WTC11 (cell line): Measurements from ENCODE around the gene WIPF3. TPM values are rescaled to one million over a fixed set of nuclear protein-coding genes. Genes with fewer than 3 reads are reported as not detected.

Experiments used
- ATAC-seq: fragments of 200-7000 bp; cut with Tn5 transposase; 2 replicates; pipeline ENCODE4 v1.10.0; 2021; ENCODE audit warnings: mild to moderate bottlenecking, moderate library complexity
- CTCF ChIA-PET: fragments of 300-600 bp; sonication (Branson Sonifier 250); formaldehyde crosslinking; loops from one replicate; lab custom pipeline; 2021; ENCODE audit warnings: antibody characterized with exemption; lab: Charles Lee
- POLR2A ChIA-PET: fragments of 350-600 bp; sonication (Branson Sonifier 250); formaldehyde crosslinking; loops from one replicate; lab custom pipeline; 2021; ENCODE audit warnings: antibody characterized with exemption; lab: Charles Lee
- DNase-seq: peaks from one replicate; pipeline ENCODE4 v3.0.0; 2021; ENCODE audit warnings: low spot score
- H3K27ac Mint-ChIP-seq: 2 replicates; pipeline ENCODE4 v1.8.0; 2021; ENCODE audit warnings: mixed read lengths
- H3K27me3 Mint-ChIP-seq: 2 replicates; pipeline ENCODE4 v1.8.0; 2021; ENCODE audit warnings: low read depth, mild to moderate bottlenecking, moderate library complexity, mixed read lengths
- H3K36me3 Mint-ChIP-seq: 2 replicates; pipeline ENCODE4 v1.8.0; 2021; ENCODE audit warnings: mixed read lengths
- H3K4me1 Mint-ChIP-seq: 2 replicates; pipeline ENCODE4 v1.8.0; 2022; ENCODE audit warnings: mixed read lengths
- H3K4me3 Mint-ChIP-seq: 2 replicates; pipeline ENCODE4 v1.8.0; 2021; ENCODE audit warnings: mild to moderate bottlenecking, moderate library complexity, mixed read lengths
- H3K9me3 Mint-ChIP-seq: 2 replicates; pipeline ENCODE4 v1.8.0; 2021; ENCODE audit warnings: mixed read lengths
- AR ChIP-seq: fragments of 250-450 bp; sonication (Bioruptor Pico); IDR thresholded peaks from 2 replicates; pipeline ENCODE4 v1.9.0; 2021; ENCODE audit warnings: mild to moderate bottlenecking
- ETV6 ChIP-seq: sonication (generic); formaldehyde crosslinking; IDR thresholded peaks from 2 replicates; pipeline ENCODE4 v1.8.1; 2022; ENCODE audit warnings: mild to moderate bottlenecking, missing genetic modification reagents
- FOXK1 ChIP-seq: sonication (generic); formaldehyde crosslinking; IDR thresholded peaks from 2 replicates; pipeline ENCODE4 v1.8.0; 2022; ENCODE audit warnings: mild to moderate bottlenecking, moderate library complexity, missing genetic modification reagents
- GABPB1 ChIP-seq: sonication (generic); formaldehyde crosslinking; IDR thresholded peaks from 2 replicates; pipeline ENCODE4 v1.8.1; 2023; ENCODE audit warnings: mild to moderate bottlenecking, missing genetic modification reagents
- MLX ChIP-seq: sonication (generic); formaldehyde crosslinking; IDR thresholded peaks from 2 replicates; pipeline ENCODE4 v1.8.1; 2023; ENCODE audit warnings: mild to moderate bottlenecking, missing genetic modification reagents, moderate library complexity
- NFE2L1 ChIP-seq: sonication (generic); formaldehyde crosslinking; IDR thresholded peaks from 2 replicates; pipeline ENCODE4 v1.8.1; 2023; ENCODE audit warnings: missing genetic modification reagents
- NR1H2 ChIP-seq: sonication (generic); formaldehyde crosslinking; IDR thresholded peaks from 2 replicates; pipeline ENCODE4 v1.9.0; 2021; ENCODE audit warnings: mild to moderate bottlenecking, moderate library complexity, missing genetic modification reagents
- NR3C1 ChIP-seq: sonication (generic); formaldehyde crosslinking; conservative IDR thresholded peaks from 2 replicates; pipeline ENCODE4 v1.8.1; 2023; ENCODE audit warnings: low read depth, mild to moderate bottlenecking, missing genetic modification reagents
- OVOL2 ChIP-seq: fragments of 250-450 bp; sonication (Bioruptor Pico); IDR thresholded peaks from 2 replicates; pipeline ENCODE4 v1.9.0; 2021; ENCODE audit warnings: mild to moderate bottlenecking, borderline replicate concordance
- SP1 ChIP-seq: sonication (generic); formaldehyde crosslinking; conservative IDR thresholded peaks from 2 replicates; pipeline ENCODE4 v1.8.1; 2022; ENCODE audit warnings: missing genetic modification reagents
- TEAD1 ChIP-seq: sonication (generic); formaldehyde crosslinking; IDR thresholded peaks from 2 replicates; pipeline ENCODE4 v1.8.0; 2022; ENCODE audit warnings: mild to moderate bottlenecking, missing genetic modification reagents
- USF1 ChIP-seq: sonication (generic); formaldehyde crosslinking; IDR thresholded peaks from 2 replicates; pipeline ENCODE4 v1.8.0; 2022; ENCODE audit warnings: mild to moderate bottlenecking, missing genetic modification reagents
- ZBTB43 ChIP-seq: sonication (generic); formaldehyde crosslinking; IDR thresholded peaks from 2 replicates; pipeline ENCODE4 v1.8.1; 2023; ENCODE audit warnings: mild to moderate bottlenecking, missing genetic modification reagents
- ZNF121 ChIP-seq: sonication (generic); formaldehyde crosslinking; IDR thresholded peaks from 2 replicates; pipeline ENCODE4 v1.8.0; 2023; ENCODE audit warnings: missing genetic modification reagents
- ZNF317 ChIP-seq: sonication (generic); formaldehyde crosslinking; IDR thresholded peaks from 2 replicates; pipeline ENCODE4 v1.8.1; 2023; ENCODE audit warnings: low read depth, mild to moderate bottlenecking, moderate library complexity, missing genetic modification reagents, borderline replicate concordance
- ZNF671 ChIP-seq: fragments of 250-450 bp; sonication (Bioruptor Pico); IDR thresholded peaks from 2 replicates; pipeline ENCODE4 v1.8.0; 2021; ENCODE audit warnings: mild to moderate bottlenecking
- ZSCAN18 ChIP-seq: fragments of 250-450 bp; sonication (Bioruptor Pico); IDR thresholded peaks from 2 replicates; pipeline ENCODE4 v2.1.2; 2022; ENCODE audit warnings: mild to moderate bottlenecking, moderate library complexity
- total RNA-seq: library from RNA; stranded (reverse); gene quantifications from 3 replicates; pipeline ENCODE4 v1.2.3, GENCODE V29; 2021
- TF ChIP-seq, protein P1 (sequence below): sonication (generic); formaldehyde crosslinking; IDR thresholded peaks from 2 replicates; pipeline ENCODE4 v1.8.1; 2022; ENCODE audit warnings: mild to moderate bottlenecking, moderate library complexity, missing genetic modification reagents
- TF ChIP-seq, protein P2 (sequence below): sonication (generic); formaldehyde crosslinking; IDR thresholded peaks from 2 replicates; pipeline ENCODE4 v1.8.0; 2022; ENCODE audit warnings: mild to moderate bottlenecking, missing genetic modification reagents

Gene WIPF3
- total RNA-seq, 1 experiment from 2014 or later = 9.9 TPM

GRCh38 chr7:29793507-29793906 lies 12.8 kb upstream of the WIPF3 start:
- Mint-ChIP-seq H3K27ac (no peak overlapping the region), H3K27me3 (no peaks in the 10 kb centered on the region; the same call in 1 of the 2 replicates), H3K4me3 (no peak overlapping the region; the same call in 1 of the 2 replicates), H3K36me3 (no peaks in the 10 kb centered on the region), H3K4me1 (peaks cover 26% of the 10 kb centered on the region), H3K9me3 (no peaks in the 10 kb centered on the region)
- ChIA-PET CTCF (interaction anchor here (0.5 to 2.8 kb wide), 9 partner anchors 9 to 500 kb away, joined by 3 to 14 read pairs (median 3); partner anchors contain the start of gene WIPF3), POLR2A (interaction anchor here (0.6 to 0.8 kb wide), 3 partner anchors 9 to 90 kb away, joined by 3 read pairs; partner anchors contain the start of gene WIPF3)
- ATAC-seq (peak; percentile 99), DNase-seq (no peak)
- TF ChIP-seq, protein P1, sequence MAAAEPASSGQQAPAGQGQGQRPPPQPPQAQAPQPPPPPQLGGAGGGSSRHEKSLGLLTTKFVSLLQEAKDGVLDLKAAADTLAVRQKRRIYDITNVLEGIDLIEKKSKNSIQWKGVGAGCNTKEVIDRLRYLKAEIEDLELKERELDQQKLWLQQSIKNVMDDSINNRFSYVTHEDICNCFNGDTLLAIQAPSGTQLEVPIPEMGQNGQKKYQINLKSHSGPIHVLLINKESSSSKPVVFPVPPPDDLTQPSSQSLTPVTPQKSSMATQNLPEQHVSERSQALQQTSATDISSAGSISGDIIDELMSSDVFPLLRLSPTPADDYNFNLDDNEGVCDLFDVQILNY (CRISPR knock-in tag) = no peak
- TF ChIP-seq SP1 (CRISPR knock-in tag) = no peak
- no peak for TF ChIP-seq TEAD1 (CRISPR knock-in tag)
- peak; percentile 37; the same call in 1 of the 2 replicates for TF ChIP-seq FOXK1 (CRISPR knock-in tag)

GRCh38 chr7:29794959-29795629 lies 11.2 kb upstream of the WIPF3 start:
- Mint-ChIP-seq H3K27ac (no peak overlapping the region), H3K4me3 (no peak overlapping the region), H3K27me3 (no peaks in the 10 kb centered on the region; the same call in 1 of the 2 replicates), H3K4me1 (peaks cover 31% of the 10 kb centered on the region), H3K9me3 (no peaks in the 10 kb centered on the region), H3K36me3 (no peaks in the 10 kb centered on the region)
- POLR2A ChIA-PET = no interaction called here
- CTCF ChIA-PET = interaction anchor here (2.8 kb wide), 1 partner anchor 11 kb away, joined by 14 read pairs; the partner anchor contains the start of gene WIPF3
- ATAC-seq (no peak), DNase-seq (no peak)
- TF ChIP-seq MLX = no peak
- TF ChIP-seq, protein P2, sequence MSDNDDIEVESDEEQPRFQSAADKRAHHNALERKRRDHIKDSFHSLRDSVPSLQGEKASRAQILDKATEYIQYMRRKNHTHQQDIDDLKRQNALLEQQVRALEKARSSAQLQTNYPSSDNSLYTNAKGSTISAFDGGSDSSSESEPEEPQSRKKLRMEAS (CRISPR knock-in tag) = no peak
- TF ChIP-seq ZSCAN18 (CRISPR knock-in tag) = no peak
- TF ChIP-seq ZNF121 (CRISPR knock-in tag) = no peak

GRCh38 chr7:29795696-29796580 lies 10.4 kb upstream of the WIPF3 start:
- Mint-ChIP-seq H3K9me3 (no peaks in the 10 kb centered on the region), H3K27ac (no peak overlapping the region), H3K36me3 (no peaks in the 10 kb centered on the region), H3K4me3 (no peak overlapping the region), H3K4me1 (peaks cover 31% of the 10 kb centered on the region), H3K27me3 (no peaks in the 10 kb centered on the region; the same call in none of the 2 replicates)
- CTCF ChIA-PET = interaction anchor here (2.8 kb wide), 1 partner anchor 10 kb away, joined by 14 read pairs; the partner anchor contains the start of gene WIPF3
- ATAC-seq (no peak), DNase-seq (no peak)
- POLR2A ChIA-PET = interaction anchor here (0.6 kb wide), 1 partner anchor 1009 kb away, joined by 3 read pairs; no protein-coding TSS in a partner anchor
- TF ChIP-seq ETV6 (CRISPR knock-in tag) (no peak), AR (CRISPR knock-in tag) (no peak), NR3C1 (no peak), USF1 (no peak), NR1H2 (CRISPR knock-in tag) (no peak), ZBTB43 (CRISPR knock-in tag) (no peak), OVOL2 (no peak), GABPB1 (CRISPR knock-in tag) (no peak), TEAD1 (CRISPR knock-in tag) (no peak), NFE2L1 (no peak), ZNF671 (no peak), ZNF317 (CRISPR knock-in tag) (no peak), SP1 (CRISPR knock-in tag) (no peak)
